K562 (cell line): ENCODE measurements around the gene TXK. TPM values are rescaled to one million over a fixed set of nuclear protein-coding genes. Genes with fewer than 3 reads are reported as not detected.
A peak's percentile ranks its signal among the peaks of the same experiment; 100 is the strongest.

Experiments
- ATAC-seq: fragments of 200-7000 bp; cut with Tn5 transposase; 3 replicates; pipeline ENCODE4 v1.9.1; 2020; ENCODE audit warnings: moderate library complexity
- BruUV-seq: library from RNA; stranded (reverse); fragments of 400-500 nt; replicated peaks from 2 replicates; lab custom pipeline; 2021; lab: Mats Ljungman, UMichigan
- CTCF ChIA-PET: fragments of 300-600 bp; formaldehyde crosslinking; extraction: SDS; loops from one replicate; lab custom pipeline; 2021; ENCODE audit warnings: low intra/inter-chr PET ratio; lab: Yijun Ruan, JAX
- POLR2A ChIA-PET: fragments of 300-600, 350-650 bp; sonication (Branson Sonifier 250); formaldehyde crosslinking; extraction: SDS; loops from one replicate; lab custom pipeline; 2021; ENCODE audit warnings: antibody characterized with exemption, inconsistent platforms; lab: Yijun Ruan, JAX
- DNase-seq, 4 experiments: peaks; one replicate each; pipeline versions ENCODE4 v3.0.0 to v3.0.0-alpha.2; 2011 to 2018; ENCODE audit warnings: low spot score in 3 of 4, mixed read lengths in 3 of 4; ENCODE audit errors: extremely low read depth in 1 of 4
- FAIRE-seq: peaks from 2 replicates; lab custom pipeline; 2011; peaks lifted over from hg19 to GRCh38; lab: Jason Lieb, UNC
- H2AFZ ChIP-seq: 2 replicates; pipeline ENCODE4 v1.6.0; 2011; ENCODE audit warnings: low read depth, low read length, control low read depth, inconsistent platforms
- H3K27ac ChIP-seq: fragments of 200-600 bp; 3 replicates; pipeline ENCODE4 v1.8.0; 2011; ENCODE audit warnings: low read depth, mild to moderate bottlenecking, control low read depth, inconsistent platforms, low read length, moderate library complexity, mixed read lengths; ENCODE audit errors: extremely low read depth
- H3K27me3 ChIP-seq, 2 experiments: fragments of 300-600 bp in 1 of 2; 2 replicates in 1 of 2; 3 replicates in 1 of 2; pipeline versions ENCODE4 v1.6.0 to v1.8.0; 2011; ENCODE audit warnings: inconsistent platforms in 2 of 2, low read length in 2 of 2, mild to moderate bottlenecking in 1 of 2, mixed read lengths in 1 of 2, moderate library complexity in 1 of 2; ENCODE audit not compliant: control insufficient read depth in 2 of 2, insufficient read depth in 2 of 2
- H3K36me3 ChIP-seq: fragments of 300-600 bp; 3 replicates; pipeline ENCODE4 v1.8.0; 2011; ENCODE audit warnings: mild to moderate bottlenecking, low read length, inconsistent platforms; ENCODE audit not compliant: control insufficient read depth, insufficient read depth
- H3K4me1 ChIP-seq, 2 experiments: fragments of 200-600 bp in 1 of 2; replicated peaks in 1 of 2; 2 replicates in 1 of 2; 3 replicates in 1 of 2; pipeline versions ENCODE4 v1.5.1 to v1.8.0; 2011; ENCODE audit warnings: inconsistent platforms in 2 of 2, low read length in 2 of 2, mild to moderate bottlenecking in 1 of 2, mixed read lengths in 1 of 2, moderate library complexity in 1 of 2; ENCODE audit not compliant: control insufficient read depth in 2 of 2, insufficient read depth in 2 of 2
- H3K4me2 ChIP-seq: 2 replicates; pipeline ENCODE4 v1.6.1; 2011; ENCODE audit warnings: low read length, control low read depth, inconsistent platforms, mixed read lengths; ENCODE audit not compliant: insufficient read depth
- H3K4me3 ChIP-seq: fragments of 200-600 bp; sonication (generic), shearing (Covaris generic); 2 replicates; pipeline ENCODE4 v1.5.1; 2016; ENCODE audit warnings: control low read depth, inconsistent platforms
- H3K79me2 ChIP-seq: fragments of 200-600 bp; 3 replicates; pipeline ENCODE4 v1.8.0; 2011; ENCODE audit warnings: low read length, inconsistent platforms; ENCODE audit not compliant: control insufficient read depth, insufficient read depth
- H3K9ac ChIP-seq, 2 experiments: 2 replicates each; pipeline versions ENCODE4 v1.6.0 to v1.6.1; 2011; ENCODE audit warnings: low read depth in 2 of 2, low read length in 2 of 2, control low read depth in 1 of 2, inconsistent platforms in 1 of 2, mild to moderate bottlenecking in 1 of 2, mixed read lengths in 1 of 2; ENCODE audit not compliant: insufficient read depth in 1 of 2
- H3K9me1 ChIP-seq: one replicate; pipeline ENCODE4 v1.6.0; 2011; ENCODE audit warnings: inconsistent platforms, mild to moderate bottlenecking, low read length, moderate library complexity; ENCODE audit not compliant: control insufficient read depth, insufficient read depth
- H3K9me3 ChIP-seq: replicated peaks from 2 replicates; pipeline ENCODE4 v1.5.1; 2011; ENCODE audit warnings: low read depth, low read length, inconsistent platforms; ENCODE audit not compliant: control insufficient read depth, insufficient read depth
- H4K20me1 ChIP-seq: replicated peaks from 2 replicates; pipeline ENCODE4 v1.6.1; 2011; ENCODE audit warnings: low read length, inconsistent platforms, mixed read lengths; ENCODE audit not compliant: control insufficient read depth, insufficient read depth
- AFF1 ChIP-seq, 2 experiments: fragments of 450-650 bp; IDR thresholded peaks; 2 replicates each; pipeline ENCODE4 v1.6.1; 2018; ENCODE audit warnings: mild to moderate bottlenecking in 2 of 2, low read depth in 1 of 2; ENCODE audit not compliant: partially characterized antibody in 2 of 2
- BHLHE40 ChIP-seq: IDR thresholded peaks from 2 replicates; pipeline ENCODE4 v1.6.1; 2011; ENCODE audit warnings: low read length, improper control_type of control experiment
- CREB5 ChIP-seq: fragments of 250-450 bp; sonication (Bioruptor Pico); IDR thresholded peaks from 2 replicates; pipeline ENCODE4 v1.5.0; 2020; ENCODE audit warnings: mild to moderate bottlenecking
- EGR1 ChIP-seq: fragments of 450-650 bp; conservative IDR thresholded peaks from 2 replicates; pipeline ENCODE4 v1.6.1; 2017; ENCODE audit warnings: mild to moderate bottlenecking
- FOSL1 ChIP-seq: fragments of 200-800 bp; sonication (Bioruptor generic); conservative IDR thresholded peaks from 2 replicates; pipeline ENCODE4 v1.6.1; 2016; ENCODE audit warnings: missing genetic modification characterization, missing compliant biosample characterization
- FOXK1 ChIP-seq: sonication (generic); formaldehyde crosslinking; IDR thresholded peaks from 2 replicates; pipeline ENCODE4 v1.8.0; 2022; ENCODE audit warnings: missing genetic modification reagents, mild to moderate bottlenecking, borderline replicate concordance
- FOXO4 ChIP-seq: fragments of 450-650 bp; formaldehyde crosslinking; IDR thresholded peaks from 2 replicates; pipeline ENCODE4 v1.4.0; 2020; ENCODE audit warnings: mild to moderate bottlenecking, moderate library complexity
- KDM1A ChIP-seq, 2 experiments: fragments of 450-650 bp; IDR thresholded peaks; 2 replicates each; pipeline ENCODE4 v1.6.1; 2016; ENCODE audit warnings: mild to moderate bottlenecking in 2 of 2
- MAX ChIP-seq: sonication (generic); formaldehyde crosslinking; IDR thresholded peaks from 2 replicates; pipeline ENCODE4 v1.9.0; 2022; ENCODE audit warnings: mild to moderate bottlenecking, missing genetic modification reagents
- NEUROD1 ChIP-seq: fragments of 150-350 bp; IDR thresholded peaks from 2 replicates; pipeline ENCODE4 v1.6.1; 2014; ENCODE audit warnings: borderline replicate concordance, low read length, low read depth; ENCODE audit not compliant: partially characterized antibody
- SETDB1 ChIP-seq: IDR thresholded peaks from one replicate; pipeline ENCODE4 v1.6.1; 2012; ENCODE audit warnings: low read length, control low read depth, inconsistent platforms
- ZNF165 ChIP-seq: fragments of 250-450 bp; sonication (Bioruptor Pico); IDR thresholded peaks from 2 replicates; pipeline ENCODE4 v1.4.0; 2020; ENCODE audit warnings: borderline replicate concordance
- ZNF280A ChIP-seq: fragments of 450-650 bp; IDR thresholded peaks from 2 replicates; pipeline ENCODE4 v1.6.1; 2018; ENCODE audit warnings: mild to moderate bottlenecking, low read depth; ENCODE audit not compliant: partially characterized antibody
- ZNF311 ChIP-seq: fragments of 250-450 bp; sonication (Bioruptor Pico); IDR thresholded peaks from 2 replicates; pipeline ENCODE4 v1.4.0; 2020; ENCODE audit warnings: mild to moderate bottlenecking, moderate library complexity
- WGBS: fragments of 100-300 bp; shearing (Covaris generic); methylation state at CpG from one replicate; pipeline ENCODE4 v1.1.6; 2016; ENCODE audit warnings: low coverage, mixed read lengths; ENCODE audit not compliant: insufficient coverage; ENCODE audit errors: missing lambda C conversion rate; 5-methylcytosine and 5-hydroxymethylcytosine counted together
- in situ Hi-C: fragments of 300-500 bp; cut with MboI; formaldehyde crosslinking; loops from 4 replicates; pipeline ENCODE4 v1.15.0; 2018; ENCODE audit warnings: inconsistent platforms, mixed read lengths
- intact Hi-C: fragments of 100-400 bp; cut with micrococcal nuclease; formaldehyde crosslinking; loops from 2 replicates; pipeline ENCODE4 v1.14.2; 2022
- polyA plus RNA-seq, 8 experiments: library from polyadenylated mRNA; depleted of rRNA in 4 of 8; stranded (reverse) in 5 of 8; unstranded in 3 of 8; fragments of >200 nt; fragmentation: Nextera tagmentation in 2 of 8; fragmentation: Illumina TruSeq in 1 of 8; extraction: Ambion mirVana in 2 of 8; extraction: Trizol in 1 of 8; gene quantifications; 2 replicates each; pipeline versions ENCODE4 v1.2.1 to v1.2.3, GENCODE V29; 2011 to 2014; ENCODE audit warnings: inconsistent platforms in 1 of 8, missing spikeins in 1 of 8
- total RNA-seq, 7 experiments: library from RNA; depleted of rRNA in 6 of 7; stranded (reverse); fragments of >200 nt in 6 of 7; fragmentation: Illumina TruSeq in 2 of 7; extraction: Trizol in 2 of 7; gene quantifications; 2 replicates each; pipeline versions ENCODE4 v1.2.1 to v1.2.3, GENCODE V29; 2011 to 2021; ENCODE audit warnings: low replicate concordance in 1 of 7

Gene TXK
- total and polyA plus RNA-seq, 9 of the 15 experiments (the other 6 are each of a cell fraction or from before 2014, with no cell fraction given): 0.24 to 1.1 (median 0.45) TPM; not detected in 1

GRCh38 chr4:48120132-48120531 lies 13.9 kb downstream of the TXK start:
- Histone ChIP-seq H3K36me3 (no peaks in the 10 kb centered on the region), H3K79me2 (no peaks in the 10 kb centered on the region), H3K9me3 (no peaks in the 10 kb centered on the region), H3K27ac (no peak overlapping the region), H3K27me3 (no peaks in the 10 kb centered on the region), H3K4me1 (no peaks in the 10 kb centered on the region), H3K4me3 (no peak overlapping the region), H3K9ac (no peak overlapping the region), H3K4me2 (no peak overlapping the region), H4K20me1 (no peaks in the 10 kb centered on the region), H3K9me1 (no peaks in the 10 kb centered on the region), H2AFZ (no peak overlapping the region)
- in situ Hi-C loops: no loop called here
- WGBS: 85% methylated on average over 12 of the region's 13 CpGs
- ChIA-PET CTCF (interaction anchor here (0.6 to 0.7 kb wide), 2 partner anchors 20 to 153 kb away, joined by 3 read pairs; no protein-coding TSS in a partner anchor), POLR2A (no interaction called here)
- no peak for FAIRE-seq
- no peak for DNase-seq
- intact Hi-C loops: loop anchor here (10.0 kb wide), 2 partner anchors 325 to 365 kb away; partner anchors contain the start of gene SLC10A4
- no TSS peak for BruUV-seq
- no peak for ATAC-seq
- TF ChIP-seq FOXK1 (CRISPR knock-in tag) (no peak), ZNF311 (CRISPR knock-in tag) (no peak), BHLHE40 (no peak), SETDB1 (no peak), NEUROD1 (no peak), AFF1 (IDR thresholded peaks at IDR 0.05; ENCODE audit: low read depth in 1 of 2, partially characterized antibody in 2 of 2) (no peak), MAX (CRISPR knock-in tag) (no peak), EGR1 (no peak), KDM1A (IDR thresholded peaks at IDR 0.05) (no peak), FOXO4 (no peak), ZNF280A (no peak), ZNF165 (CRISPR knock-in tag) (0 out of 2 replicates have a peak, but pooled peaks have one; percentile 41), FOSL1 (tag) (no peak), CREB5 (CRISPR knock-in tag) (no peak)
